A673 (cell line): ENCODE results near the gene CPT1C. TPM values are rescaled to one million over a fixed set of nuclear protein-coding genes. Genes with fewer than 3 reads are reported as not detected.

Experiments used
- Bru-seq: library from RNA; stranded (reverse); fragments of 400-500 nt; gene quantifications from one replicate; lab custom pipeline; 2021; lab: Mats Ljungman, UMichigan
- BruChase-seq, 2 experiments: library from RNA; stranded (reverse); fragments of 400-500 nt; gene quantifications; one replicate each; lab custom pipeline; 2021; lab: Mats Ljungman, UMichigan
- BruUV-seq: library from RNA; stranded (reverse); fragments of 400-500 nt; replicated peaks from 2 replicates; lab custom pipeline; 2021; lab: Mats Ljungman, UMichigan
- CTCF ChIA-PET: fragments of 300-600 bp; sonication (Branson Sonifier 250); formaldehyde crosslinking; loops from one replicate; lab custom pipeline; 2022; ENCODE audit warnings: antibody characterized with exemption; lab: Charles Lee
- POLR2A ChIA-PET: fragments of 300-600 bp; sonication (Branson Sonifier 250); formaldehyde crosslinking; loops from one replicate; lab custom pipeline; 2022; ENCODE audit warnings: antibody characterized with exemption; ENCODE audit not compliant: low non-redundant PET; lab: Charles Lee
- DNase-seq: peaks from one replicate; pipeline ENCODE4 v3.0.0-alpha.2; 2015; ENCODE audit warnings: low spot score
- H3K27ac ChIP-seq: fragments of 200-600 bp; sonication (generic); 2 replicates; pipeline ENCODE4 v1.5.1; 2016; ENCODE audit warnings: mixed run types, low read depth, mild to moderate bottlenecking, mixed read lengths, antibody characterized with exemption, low read length; ENCODE audit not compliant: poor library complexity, severe bottlenecking
- H3K27me3 ChIP-seq: fragments of 200-600 bp; sonication (generic); replicated peaks from 2 replicates; pipeline ENCODE4 v1.6.1; 2017; ENCODE audit warnings: mixed run types, low read depth, mild to moderate bottlenecking, mixed read lengths, antibody characterized with exemption, low read length; ENCODE audit not compliant: insufficient read depth, poor library complexity
- H3K36me3 ChIP-seq: fragments of 200-600 bp; sonication (generic); 2 replicates; pipeline ENCODE4 v1.6.1; 2016; ENCODE audit warnings: mixed run types, mild to moderate bottlenecking, mixed read lengths, antibody characterized with exemption, low read length; ENCODE audit not compliant: insufficient read depth, poor library complexity, severe bottlenecking
- H3K4me1 ChIP-seq: fragments of 200-600 bp; sonication (generic); 2 replicates; pipeline ENCODE4 v1.6.1; 2017; ENCODE audit warnings: mixed run types, mild to moderate bottlenecking, mixed read lengths, antibody characterized with exemption, low read length; ENCODE audit not compliant: insufficient read depth, poor library complexity, severe bottlenecking
- H3K4me3 ChIP-seq: fragments of 200-600 bp; sonication (generic); 2 replicates; pipeline ENCODE4 v1.5.1; 2016; ENCODE audit warnings: low read depth, mixed run types, mild to moderate bottlenecking, mixed read lengths, low read length; ENCODE audit not compliant: poor library complexity, severe bottlenecking
- H3K9me3 ChIP-seq: fragments of 200-600 bp; sonication (generic); 2 replicates; pipeline ENCODE4 v1.6.1; 2016; ENCODE audit warnings: mixed run types, low read depth, mild to moderate bottlenecking, mixed read lengths, antibody characterized with exemption, low read length; ENCODE audit not compliant: poor library complexity, severe bottlenecking
- EZH2 ChIP-seq: fragments of 200-600 bp; sonication (generic); IDR thresholded peaks from 2 replicates; pipeline ENCODE4 v1.6.1; 2017; ENCODE audit warnings: borderline replicate concordance, low read depth, mild to moderate bottlenecking, mixed read lengths, antibody characterized with exemption, low read length; ENCODE audit not compliant: poor library complexity, severe bottlenecking
- intact Hi-C: fragments of 100-400 bp; cut with micrococcal nuclease; formaldehyde crosslinking; loops from one replicate; pipeline ENCODE4 v1.10.0; 2022; ENCODE audit not compliant: unreplicated experiment
- long read RNA-seq: library from polyadenylated mRNA; stranded (forward); transcript quantifications from one replicate; pipeline ENCODE4 v2.0.0, GENCODE V29; 2022
- total RNA-seq: library from RNA; stranded (reverse); gene quantifications from 2 replicates; pipeline ENCODE4 v1.2.3, GENCODE V29; 2021
- TF ChIP-seq, protein P1 (sequence below): fragments of 300-800, 200-600 bp; sonication (generic); conservative IDR thresholded peaks from 2 replicates; pipeline ENCODE4 v1.5.1; 2017; ENCODE audit warnings: low read depth, mild to moderate bottlenecking, antibody characterized with exemption, low read length, moderate library complexity, mixed read lengths

The CPT1C gene
- 23.3 and 30.0 TPM in 2 replicates for total RNA-seq
- percentile 37 among the genes with signal in this experiment for Bru-seq, nascent RNA
- BruChase-seq, experiment 1, labeled RNA remaining after a 2-hour chase = percentile 46 among the genes with signal in this experiment
- BruChase-seq, experiment 2, labeled RNA remaining after a 6-hour chase = percentile 53 among the genes with signal in this experiment
- long read RNA-seq, transcript CPT1C-217 (20 exons, 2,767 nt) = minor isoform, 5 of 40 reads
- long read RNA-seq, transcript CPT1C-202 (19 exons, 2,783 nt) = major isoform, 7 of 40 reads
- long read RNA-seq, partial matches to known transcripts = 11 of 40 reads
- long read RNA-seq, other reads (novel, unspliced or antisense) = 14 of 40 reads

DNA sequence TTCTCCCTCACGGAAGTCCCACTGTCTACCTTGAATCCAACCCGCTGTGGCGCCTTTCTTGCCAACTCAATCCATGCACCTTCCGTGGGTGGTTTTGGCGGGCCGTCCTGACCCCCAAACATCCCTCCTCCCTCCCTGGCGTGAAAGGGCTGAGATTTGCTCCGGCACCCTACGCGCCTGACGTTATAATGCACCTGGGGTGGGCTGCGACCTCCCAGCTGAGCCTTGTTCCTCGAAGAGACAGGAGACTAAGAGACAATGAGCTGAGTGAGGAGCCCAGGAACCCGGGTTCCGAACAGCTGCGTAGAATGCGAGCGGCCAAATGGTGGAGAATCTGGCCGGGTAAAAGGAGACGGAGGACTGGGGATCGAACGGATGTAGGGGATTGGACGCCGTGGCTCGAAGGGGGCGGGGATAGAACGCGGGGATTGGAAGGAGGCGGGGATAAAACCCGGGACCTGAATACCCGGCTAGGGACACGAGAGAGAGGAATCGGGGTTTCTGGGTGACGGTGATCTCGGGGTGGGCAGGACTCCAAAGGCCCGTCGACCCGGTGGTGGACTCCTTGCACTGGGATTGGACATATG is at the start of gene CPT1C:
Gene CPT1C (plus strand): TSS at position 461 of the 587 bp plus-strand sequence. CDS start 1,137 bp downstream, outside the sequence.
- peak; percentile 95 for DNase-seq
- TF ChIP-seq, protein P1, sequence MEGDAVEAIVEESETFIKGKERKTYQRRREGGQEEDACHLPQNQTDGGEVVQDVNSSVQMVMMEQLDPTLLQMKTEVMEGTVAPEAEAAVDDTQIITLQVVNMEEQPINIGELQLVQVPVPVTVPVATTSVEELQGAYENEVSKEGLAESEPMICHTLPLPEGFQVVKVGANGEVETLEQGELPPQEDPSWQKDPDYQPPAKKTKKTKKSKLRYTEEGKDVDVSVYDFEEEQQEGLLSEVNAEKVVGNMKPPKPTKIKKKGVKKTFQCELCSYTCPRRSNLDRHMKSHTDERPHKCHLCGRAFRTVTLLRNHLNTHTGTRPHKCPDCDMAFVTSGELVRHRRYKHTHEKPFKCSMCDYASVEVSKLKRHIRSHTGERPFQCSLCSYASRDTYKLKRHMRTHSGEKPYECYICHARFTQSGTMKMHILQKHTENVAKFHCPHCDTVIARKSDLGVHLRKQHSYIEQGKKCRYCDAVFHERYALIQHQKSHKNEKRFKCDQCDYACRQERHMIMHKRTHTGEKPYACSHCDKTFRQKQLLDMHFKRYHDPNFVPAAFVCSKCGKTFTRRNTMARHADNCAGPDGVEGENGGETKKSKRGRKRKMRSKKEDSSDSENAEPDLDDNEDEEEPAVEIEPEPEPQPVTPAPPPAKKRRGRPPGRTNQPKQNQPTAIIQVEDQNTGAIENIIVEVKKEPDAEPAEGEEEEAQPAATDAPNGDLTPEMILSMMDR = no peak
- TF ChIP-seq EZH2 = no peak
- Histone ChIP-seq H3K36me3 (peaks cover 13% of the 10 kb centered on the region), H3K4me1 (peaks cover 44% of the 10 kb centered on the region), H3K27me3 (no peaks in the 10 kb centered on the region), H3K4me3 (peak within 1 kb of the TSS; percentile 49), H3K9me3 (no peaks in the 10 kb centered on the region), H3K27ac (peak within 1 kb of the TSS; percentile 47)
- no TSS peak for BruUV-seq
- ChIA-PET CTCF (interaction anchor here (0.5 to 1.5 kb wide), 3 partner anchors 9 to 121 kb away, joined by 3 to 5 read pairs (median 3); no protein-coding TSS in a partner anchor), POLR2A (interaction anchor here (0.6 kb wide), 1 partner anchor 245 kb away, joined by 7 read pairs; no protein-coding TSS in a partner anchor)
- intact Hi-C loops = no loop called here

DNA sequence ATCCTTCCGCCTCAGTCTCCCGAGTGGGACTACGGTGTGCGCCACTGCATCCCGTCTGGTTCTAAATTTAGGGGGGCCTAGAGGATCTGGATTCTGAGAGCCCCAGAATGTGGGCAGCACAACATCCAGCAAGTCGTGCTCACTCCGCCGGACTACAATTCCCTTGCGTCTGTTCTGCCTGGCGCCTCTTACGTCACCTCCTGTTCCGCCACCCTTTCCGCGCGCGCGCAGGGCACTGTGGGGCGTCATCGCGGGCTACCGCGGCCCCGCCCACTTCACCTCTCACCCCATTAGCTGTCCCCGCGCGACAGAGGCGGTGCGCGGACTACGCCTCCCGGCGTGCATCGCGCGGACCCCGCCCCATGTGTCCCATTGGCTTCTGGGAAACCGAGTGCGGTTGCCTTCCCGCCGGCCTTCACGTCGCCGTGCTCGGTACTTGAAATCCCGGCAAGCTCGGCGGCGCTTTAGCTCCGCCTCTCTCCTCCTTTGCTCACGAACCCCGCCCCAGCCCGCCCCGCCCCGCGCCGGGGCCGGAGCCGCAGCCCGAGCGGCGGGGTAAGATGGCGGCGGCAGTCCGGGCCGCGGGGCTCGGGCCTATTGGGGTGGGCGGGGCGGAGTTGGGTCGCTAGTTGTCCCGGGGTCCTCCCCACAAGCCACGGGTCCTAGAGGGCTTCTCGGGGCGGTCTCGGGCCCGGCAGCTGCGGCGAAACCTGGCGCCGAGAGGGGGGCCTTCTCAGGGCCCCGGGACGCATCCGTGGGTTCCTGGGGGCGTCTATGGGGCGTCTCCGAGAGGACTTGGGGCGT is 49.0 kb upstream of the CPT1C start, which contains the start of gene SCAF1:
Gene SCAF1 (plus strand): TSS at position 522 of the 804 bp plus-strand sequence. CDS start 2,818 bp downstream, outside the sequence.
- H3K36me3 ChIP-seq = peaks cover 20% of the 10 kb centered on the region
- H3K4me1 ChIP-seq = peaks cover 40% of the 10 kb centered on the region
- DNase-seq = peak; percentile 100
- intact Hi-C loops = loop anchor here (2.0 kb wide), 1 partner anchor 49 kb away; no protein-coding TSS in a partner anchor
- POLR2A ChIA-PET = interaction anchor here (0.7 kb wide), 1 partner anchor 35 kb away, joined by 5 read pairs; the partner anchor contains the start of gene PRMT1
- peak within 1 kb of the TSS; percentile 82 for H3K4me3 ChIP-seq
- TF ChIP-seq, protein P1 = no peak
- TF ChIP-seq EZH2 = no peak
- no peaks in the 10 kb centered on the region for H3K27me3 ChIP-seq
- CTCF ChIA-PET = interaction anchor here (0.5 to 0.6 kb wide), 2 partner anchors 81 to 458 kb away, joined by 3 to 6 read pairs; no protein-coding TSS in a partner anchor
- peak within 1 kb of the TSS; percentile 98 for H3K27ac ChIP-seq
- no TSS peak for BruUV-seq
- H3K9me3 ChIP-seq = no peaks in the 10 kb centered on the region
